ENCODE results near the gene CBLN3.
A peak's percentile ranks its signal among the peaks of the same experiment; 100 is the strongest.

CBLN3 gene

DNA sequence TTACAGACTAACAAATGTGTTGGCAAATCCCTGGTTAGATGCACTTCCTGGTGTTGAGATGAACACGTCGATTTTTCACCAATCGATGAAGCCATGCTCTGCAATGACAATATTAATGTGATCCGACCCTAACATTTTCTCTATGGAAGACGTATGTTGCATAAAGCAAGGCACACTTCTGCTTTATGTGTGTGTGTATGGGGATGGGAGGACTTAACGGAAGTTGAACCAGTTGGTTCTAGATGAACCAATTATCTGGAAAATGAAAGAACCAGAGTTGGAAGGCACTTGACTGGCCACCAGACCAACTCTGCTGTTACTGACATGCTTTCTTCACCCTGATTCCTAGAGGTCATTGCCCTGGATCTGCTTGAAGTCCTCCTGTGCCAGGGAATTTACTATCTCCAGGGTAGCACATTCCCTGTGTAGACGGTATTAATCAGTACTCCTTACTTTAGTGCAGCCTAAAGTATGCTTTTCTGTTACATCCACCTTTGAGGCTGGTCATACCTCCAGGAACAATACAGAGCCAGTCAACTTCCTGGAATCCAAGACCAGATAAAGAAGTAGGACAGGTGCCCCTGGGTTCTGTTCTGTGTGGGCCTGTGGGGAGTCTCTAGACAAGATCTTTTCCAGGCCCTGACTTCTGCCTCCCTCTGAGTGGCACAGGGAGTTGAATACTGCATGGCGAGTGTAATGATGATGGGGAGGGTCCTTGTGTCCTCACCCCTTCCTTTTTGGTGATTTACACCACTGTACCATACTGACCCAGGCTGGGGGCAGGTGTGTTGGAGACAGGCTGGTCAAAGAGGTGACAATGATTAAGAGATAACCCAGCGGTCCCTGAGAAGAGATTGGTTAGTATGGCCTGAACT lies 9.0 kb upstream of the CBLN3 start:
- DNase-seq (ENCODE audit: extremely low read depth, low read depth): no peak
- TF ChIP-seq, protein P1, sequence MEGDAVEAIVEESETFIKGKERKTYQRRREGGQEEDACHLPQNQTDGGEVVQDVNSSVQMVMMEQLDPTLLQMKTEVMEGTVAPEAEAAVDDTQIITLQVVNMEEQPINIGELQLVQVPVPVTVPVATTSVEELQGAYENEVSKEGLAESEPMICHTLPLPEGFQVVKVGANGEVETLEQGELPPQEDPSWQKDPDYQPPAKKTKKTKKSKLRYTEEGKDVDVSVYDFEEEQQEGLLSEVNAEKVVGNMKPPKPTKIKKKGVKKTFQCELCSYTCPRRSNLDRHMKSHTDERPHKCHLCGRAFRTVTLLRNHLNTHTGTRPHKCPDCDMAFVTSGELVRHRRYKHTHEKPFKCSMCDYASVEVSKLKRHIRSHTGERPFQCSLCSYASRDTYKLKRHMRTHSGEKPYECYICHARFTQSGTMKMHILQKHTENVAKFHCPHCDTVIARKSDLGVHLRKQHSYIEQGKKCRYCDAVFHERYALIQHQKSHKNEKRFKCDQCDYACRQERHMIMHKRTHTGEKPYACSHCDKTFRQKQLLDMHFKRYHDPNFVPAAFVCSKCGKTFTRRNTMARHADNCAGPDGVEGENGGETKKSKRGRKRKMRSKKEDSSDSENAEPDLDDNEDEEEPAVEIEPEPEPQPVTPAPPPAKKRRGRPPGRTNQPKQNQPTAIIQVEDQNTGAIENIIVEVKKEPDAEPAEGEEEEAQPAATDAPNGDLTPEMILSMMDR (IDR thresholded peaks at IDR 0.05; ENCODE audit: low read depth, low read length): no peak

DNA sequence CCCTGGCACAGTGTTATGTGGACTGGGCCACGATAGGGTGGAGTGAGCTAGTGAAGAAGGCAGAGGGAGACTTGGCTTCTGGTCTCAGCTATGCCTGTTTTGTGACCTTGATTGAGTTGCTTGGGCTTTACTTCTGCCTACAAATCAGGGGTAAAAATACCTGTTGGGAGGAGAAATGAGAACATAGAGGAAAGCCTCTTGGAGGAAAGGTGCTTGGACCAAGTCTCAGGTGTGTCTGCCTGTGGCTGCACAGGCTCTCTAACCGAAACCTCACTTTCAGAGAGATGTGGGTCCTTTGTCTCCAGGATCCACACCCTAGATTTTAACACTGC lies 8.2 kb upstream of the CBLN3 start:
- no peak for DNase-seq (ENCODE audit: extremely low read depth, low read depth)
- TF ChIP-seq, protein P1 (IDR thresholded peaks at IDR 0.05; ENCODE audit: low read depth, low read length): no peak

DNA sequence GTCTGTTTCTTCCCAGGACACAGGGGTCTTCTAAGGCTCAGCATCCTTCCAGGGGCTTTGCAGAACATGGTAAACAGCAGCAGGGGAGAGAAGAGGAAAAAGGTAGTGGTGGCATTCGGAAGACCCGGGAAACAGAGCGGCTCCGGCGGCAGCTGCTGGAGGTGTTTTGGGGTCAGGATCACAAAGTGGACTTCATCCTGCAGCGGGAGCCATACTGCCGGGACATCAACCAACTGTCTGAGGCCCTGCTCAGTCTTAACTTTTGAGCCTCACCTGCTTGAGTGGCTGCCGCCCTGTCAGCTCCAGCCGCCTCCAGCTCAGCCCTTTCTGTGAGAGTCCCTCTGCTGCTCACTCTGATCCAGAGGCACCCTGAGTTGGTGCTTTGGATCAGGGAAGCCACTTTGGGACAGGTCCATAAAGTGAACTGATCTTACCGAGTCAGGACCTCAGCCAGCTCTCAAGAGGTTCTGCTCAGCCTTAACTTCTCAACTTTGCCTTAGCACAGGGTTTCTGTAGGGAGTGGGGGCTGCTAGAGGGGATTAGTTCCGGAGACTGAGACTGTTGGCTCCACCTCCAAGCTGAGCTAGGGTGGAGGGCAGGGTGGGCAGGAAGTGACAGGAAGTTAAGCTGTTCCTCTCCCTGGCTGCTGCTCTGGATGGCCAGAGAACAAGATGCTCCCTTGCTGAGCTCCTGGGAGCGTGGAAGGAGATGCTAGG lies 7.7 kb upstream of the CBLN3 start:
- TF ChIP-seq, protein P1 (IDR thresholded peaks at IDR 0.05; ENCODE audit: low read depth, low read length): no peak
- DNase-seq (ENCODE audit: extremely low read depth, low read depth): no peak

DNA sequence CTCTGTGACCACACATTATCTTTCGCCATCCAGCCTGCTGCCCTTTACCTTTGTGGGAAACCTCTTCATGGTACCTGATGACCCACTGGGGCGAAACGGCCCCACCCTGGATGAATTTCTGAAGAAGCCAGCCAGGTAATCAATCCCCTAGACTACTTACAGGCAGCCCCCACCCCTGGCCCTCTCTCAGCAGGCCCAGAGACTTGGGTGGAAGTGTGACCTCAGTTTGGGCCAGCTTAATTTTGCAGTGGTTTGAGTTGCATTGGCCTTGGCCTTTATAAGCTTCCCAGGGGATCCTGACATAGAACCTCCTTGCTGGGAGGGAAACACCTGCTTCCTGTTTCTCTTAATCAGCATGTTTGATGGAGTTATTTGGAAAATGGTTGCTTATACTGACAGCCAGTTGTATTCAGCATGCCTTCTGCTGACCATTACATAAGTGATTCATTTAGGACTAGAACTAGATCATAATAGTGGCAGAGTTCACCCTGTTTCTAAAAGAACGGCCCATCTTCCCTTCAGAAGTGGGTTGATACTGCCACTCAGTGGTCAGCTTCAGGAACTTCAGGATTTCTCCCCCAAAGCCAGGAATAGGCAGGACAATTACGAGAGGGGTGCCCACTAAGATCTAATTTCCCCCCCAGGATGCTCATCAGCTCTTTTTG lies 7.0 kb upstream of the CBLN3 start:
- no peak for DNase-seq (ENCODE audit: extremely low read depth, low read depth)
- TF ChIP-seq, protein P1 (IDR thresholded peaks at IDR 0.05; ENCODE audit: low read depth, low read length): peak; percentile 80

DNA sequence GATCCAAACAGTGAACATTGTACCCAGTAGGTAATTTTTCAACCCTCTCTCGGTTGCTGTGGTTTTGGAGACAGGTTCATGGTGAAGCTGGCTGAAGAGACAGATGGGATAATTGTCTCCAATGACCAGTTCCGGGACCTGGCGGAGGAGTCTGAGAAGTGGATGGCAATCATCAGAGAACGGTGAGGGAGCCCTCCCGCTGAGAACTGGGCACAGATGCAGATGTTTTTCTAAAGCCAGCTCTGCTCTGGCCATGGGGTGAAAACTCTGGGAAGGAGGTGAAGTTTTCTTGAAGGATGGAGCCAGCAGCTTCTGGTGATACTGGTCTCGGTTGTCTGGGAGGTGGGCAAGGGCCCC lies 6.5 kb upstream of the CBLN3 start:
- TF ChIP-seq, protein P1 (IDR thresholded peaks at IDR 0.05; ENCODE audit: low read depth, low read length): no peak
- DNase-seq (ENCODE audit: extremely low read depth, low read depth): no peak

DNA sequence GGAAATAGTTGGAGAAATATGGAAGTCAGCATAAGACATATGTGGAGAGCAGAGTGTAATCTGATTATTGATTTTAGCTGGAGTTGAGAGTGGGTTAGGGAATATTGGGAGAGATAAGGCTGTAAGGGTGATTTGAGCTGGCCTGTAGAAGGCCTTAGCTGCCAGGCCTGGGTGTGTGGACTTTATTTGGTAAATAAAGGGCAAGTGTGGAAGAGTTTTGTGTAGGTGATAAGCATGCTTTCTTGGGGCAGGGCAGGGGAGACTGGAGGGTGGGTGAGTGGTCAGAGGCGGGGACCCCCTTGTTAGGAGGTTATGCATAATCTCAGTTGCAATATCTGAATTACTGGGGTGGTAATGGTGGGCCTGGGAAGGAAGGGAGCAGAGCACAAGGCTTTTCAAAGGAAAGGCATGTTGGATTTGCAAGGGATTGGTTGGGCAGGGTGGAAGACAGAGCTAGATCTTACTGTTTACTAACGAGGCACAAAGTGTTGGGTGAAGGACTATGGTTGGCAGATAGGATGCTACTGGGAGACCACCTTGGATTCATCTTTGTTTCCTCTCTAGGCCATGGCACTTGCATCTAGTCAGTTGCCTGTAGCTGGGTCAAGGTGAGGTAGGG lies 5.8 kb upstream of the CBLN3 start:
- DNase-seq (ENCODE audit: extremely low read depth, low read depth): no peak
- TF ChIP-seq, protein P1 (IDR thresholded peaks at IDR 0.05; ENCODE audit: low read depth, low read length): no peak
